ENCODE results near the gene PLK2. TPM values are rescaled to one million over a fixed set of nuclear protein-coding genes. Genes with fewer than 3 reads are reported as not detected.

The PLK2 gene
- total and polyA plus RNA-seq, 2 experiments from 2014 or later: 98.0 to 183 TPM

DNA sequence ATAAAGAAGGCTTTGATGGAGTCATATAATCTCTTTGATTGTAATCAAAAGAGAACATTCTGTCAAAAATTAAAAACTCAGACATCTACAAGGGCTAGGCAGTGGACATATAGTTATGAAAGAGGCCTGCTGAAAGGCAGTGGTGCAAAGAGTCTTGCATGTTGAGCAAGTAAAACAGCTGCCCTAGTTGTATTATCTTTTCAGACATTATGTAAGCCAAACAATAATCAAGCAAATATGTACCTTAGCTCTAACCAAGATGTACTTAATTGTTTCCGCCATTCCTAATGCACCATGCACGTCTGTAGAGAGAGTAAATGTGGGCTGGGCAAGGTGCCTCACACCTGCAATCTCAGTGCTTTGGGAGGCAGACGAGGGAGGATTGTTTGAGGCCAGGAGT, 45.6 kb upstream of the PLK2 start:
- Histone ChIP-seq H4K20me1 (ENCODE audit: insufficient read depth, poor library complexity, severe bottlenecking) (no peaks in the 10 kb centered on the region), H3K36me3 (replicated peaks; ENCODE audit: insufficient read depth, low read depth) (no peaks in the 10 kb centered on the region), H3K9me2 (replicated peaks; ENCODE audit: insufficient read depth) (no peaks in the 10 kb centered on the region), H2AFZ (no peak overlapping the region), H3K4me1 (ENCODE audit: insufficient read depth) (no peaks in the 10 kb centered on the region), H3K4me3 (no peak overlapping the region), H3K9me3 (ENCODE audit: low read depth) (no peaks in the 10 kb centered on the region), H3K27ac (no peak overlapping the region), H3K4me2 (no peak overlapping the region), H3K79me2 (no peaks in the 10 kb centered on the region), H3K27me3 (no peaks in the 10 kb centered on the region)
- TF ChIP-seq, protein P1, sequence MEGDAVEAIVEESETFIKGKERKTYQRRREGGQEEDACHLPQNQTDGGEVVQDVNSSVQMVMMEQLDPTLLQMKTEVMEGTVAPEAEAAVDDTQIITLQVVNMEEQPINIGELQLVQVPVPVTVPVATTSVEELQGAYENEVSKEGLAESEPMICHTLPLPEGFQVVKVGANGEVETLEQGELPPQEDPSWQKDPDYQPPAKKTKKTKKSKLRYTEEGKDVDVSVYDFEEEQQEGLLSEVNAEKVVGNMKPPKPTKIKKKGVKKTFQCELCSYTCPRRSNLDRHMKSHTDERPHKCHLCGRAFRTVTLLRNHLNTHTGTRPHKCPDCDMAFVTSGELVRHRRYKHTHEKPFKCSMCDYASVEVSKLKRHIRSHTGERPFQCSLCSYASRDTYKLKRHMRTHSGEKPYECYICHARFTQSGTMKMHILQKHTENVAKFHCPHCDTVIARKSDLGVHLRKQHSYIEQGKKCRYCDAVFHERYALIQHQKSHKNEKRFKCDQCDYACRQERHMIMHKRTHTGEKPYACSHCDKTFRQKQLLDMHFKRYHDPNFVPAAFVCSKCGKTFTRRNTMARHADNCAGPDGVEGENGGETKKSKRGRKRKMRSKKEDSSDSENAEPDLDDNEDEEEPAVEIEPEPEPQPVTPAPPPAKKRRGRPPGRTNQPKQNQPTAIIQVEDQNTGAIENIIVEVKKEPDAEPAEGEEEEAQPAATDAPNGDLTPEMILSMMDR (IDR thresholded peaks at IDR 0.05; ENCODE audit: poor library complexity): no peak
- TF ChIP-seq EZH2 (IDR thresholded peaks at IDR 0.05; ENCODE audit: borderline replicate concordance) (no peak), EZH2phosphoT487 (IDR thresholded peaks at IDR 0.05; ENCODE audit: low read depth, severe bottlenecking, unreplicated experiment) (no peak)
- DNase-seq (ENCODE audit: low spot score): no peak
- WGBS (ENCODE audit: low lambda C conversion rate, missing lambda C conversion rate): 48% methylated on average over 3 of the region's 3 CpGs

DNA sequence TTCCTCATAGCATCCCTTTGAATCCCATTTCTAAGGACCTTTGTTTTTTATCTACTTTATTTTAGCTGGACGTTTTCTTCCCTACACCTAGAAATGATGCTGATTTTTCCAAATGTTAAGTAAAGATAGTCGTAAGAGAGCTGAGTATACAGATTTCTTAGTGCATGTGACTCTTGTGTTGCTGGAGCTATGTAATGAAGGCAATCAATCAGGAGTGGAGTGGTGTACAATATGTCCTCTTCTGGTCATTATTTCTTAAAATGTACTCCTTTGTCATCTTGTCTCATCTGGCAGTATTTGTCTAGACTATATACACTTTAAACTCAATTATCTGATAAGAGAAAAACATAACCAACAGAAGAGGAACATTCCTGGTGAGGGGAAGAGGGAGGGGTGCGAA, 44.9 kb upstream of the PLK2 start:
- DNase-seq (ENCODE audit: low spot score): no peak
- Histone ChIP-seq H3K27me3 (no peaks in the 10 kb centered on the region), H3K9me2 (replicated peaks; ENCODE audit: insufficient read depth) (no peaks in the 10 kb centered on the region), H2AFZ (no peak overlapping the region), H3K36me3 (replicated peaks; ENCODE audit: insufficient read depth, low read depth) (no peaks in the 10 kb centered on the region), H4K20me1 (ENCODE audit: insufficient read depth, poor library complexity, severe bottlenecking) (no peaks in the 10 kb centered on the region), H3K9me3 (ENCODE audit: low read depth) (no peaks in the 10 kb centered on the region), H3K4me1 (ENCODE audit: insufficient read depth) (no peaks in the 10 kb centered on the region), H3K4me3 (no peak overlapping the region), H3K27ac (no peak overlapping the region), H3K4me2 (no peak overlapping the region), H3K79me2 (no peaks in the 10 kb centered on the region)
- TF ChIP-seq, protein P1 (IDR thresholded peaks at IDR 0.05; ENCODE audit: poor library complexity): no peak
- TF ChIP-seq EZH2 (IDR thresholded peaks at IDR 0.05; ENCODE audit: borderline replicate concordance) (no peak), EZH2phosphoT487 (IDR thresholded peaks at IDR 0.05; ENCODE audit: low read depth, severe bottlenecking, unreplicated experiment) (no peak)
- WGBS (ENCODE audit: low lambda C conversion rate, missing lambda C conversion rate): 81% methylated on average over 3 of the region's 3 CpGs

DNA sequence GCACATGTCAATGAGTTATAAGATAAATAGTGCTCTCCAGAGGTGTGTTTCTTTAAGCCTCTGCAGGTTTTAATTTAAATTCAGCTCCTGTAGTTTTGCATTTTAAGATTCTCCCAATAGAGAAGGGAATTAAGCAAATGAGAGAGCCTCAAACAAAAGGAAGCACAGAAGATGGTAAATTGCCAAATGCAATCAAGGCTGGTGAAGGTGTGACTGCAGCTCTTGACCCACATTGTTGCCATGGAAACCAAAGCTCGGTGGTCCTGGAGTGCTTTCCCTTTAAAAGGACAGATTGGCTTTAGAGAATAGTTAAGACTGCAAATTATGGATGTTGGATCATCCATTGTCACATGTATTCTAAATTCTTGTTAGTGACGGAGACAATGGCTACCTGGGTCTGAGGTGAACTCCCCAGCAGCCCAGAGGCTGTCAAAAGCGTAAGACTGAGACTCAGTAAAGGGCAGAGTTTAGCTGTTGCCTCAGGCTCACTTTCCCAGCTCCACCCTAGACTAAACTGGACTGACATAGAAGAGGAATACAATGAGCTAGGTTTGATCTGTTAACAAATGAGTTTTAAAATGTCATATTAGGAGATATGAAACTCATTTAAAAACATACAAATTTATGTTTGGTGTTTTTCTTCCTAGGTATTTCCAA, 43.6 kb upstream of the PLK2 start:
- Histone ChIP-seq H3K27me3 (no peaks in the 10 kb centered on the region), H3K4me1 (ENCODE audit: insufficient read depth) (no peaks in the 10 kb centered on the region), H3K36me3 (replicated peaks; ENCODE audit: insufficient read depth, low read depth) (no peaks in the 10 kb centered on the region), H4K20me1 (ENCODE audit: insufficient read depth, poor library complexity, severe bottlenecking) (no peaks in the 10 kb centered on the region), H3K79me2 (no peaks in the 10 kb centered on the region), H3K4me2 (no peak overlapping the region), H3K27ac (no peak overlapping the region), H3K9me2 (replicated peaks; ENCODE audit: insufficient read depth) (no peaks in the 10 kb centered on the region), H2AFZ (no peak overlapping the region), H3K4me3 (no peak overlapping the region), H3K9me3 (ENCODE audit: low read depth) (no peaks in the 10 kb centered on the region)
- no peak for DNase-seq (ENCODE audit: low spot score)
- 77% methylated on average over 3 of the region's 3 CpGs for WGBS (ENCODE audit: low lambda C conversion rate, missing lambda C conversion rate)
- TF ChIP-seq, protein P1 (IDR thresholded peaks at IDR 0.05; ENCODE audit: poor library complexity): no peak
- TF ChIP-seq EZH2 (IDR thresholded peaks at IDR 0.05; ENCODE audit: borderline replicate concordance): no peak
- TF ChIP-seq EZH2phosphoT487 (IDR thresholded peaks at IDR 0.05; ENCODE audit: low read depth, severe bottlenecking, unreplicated experiment): no peak

All from hepatocyte (in vitro differentiated cells).